ENCODE measurements around the gene ABCD3.

DNA sequence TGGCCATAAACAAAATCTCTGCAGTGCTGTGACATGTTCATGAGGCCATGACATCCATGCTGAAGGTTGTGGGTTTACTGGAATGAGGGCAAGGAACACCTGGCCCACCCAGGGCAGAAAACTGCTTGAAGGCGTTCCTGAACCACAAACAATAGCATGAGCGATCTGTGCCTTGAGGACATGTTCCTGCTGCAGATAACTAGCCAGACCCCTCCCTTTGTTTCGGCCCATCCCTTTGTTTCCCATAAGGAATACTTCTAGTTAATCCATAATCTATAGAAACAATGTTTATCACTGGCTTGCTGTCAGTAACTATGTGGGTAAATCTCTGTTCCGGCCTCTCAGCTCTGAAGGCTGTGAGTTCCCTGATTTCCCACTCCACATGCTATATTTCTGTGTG lies 28.9 kb upstream of the ABCD3 start:
- TF ChIP-seq, protein P1, sequence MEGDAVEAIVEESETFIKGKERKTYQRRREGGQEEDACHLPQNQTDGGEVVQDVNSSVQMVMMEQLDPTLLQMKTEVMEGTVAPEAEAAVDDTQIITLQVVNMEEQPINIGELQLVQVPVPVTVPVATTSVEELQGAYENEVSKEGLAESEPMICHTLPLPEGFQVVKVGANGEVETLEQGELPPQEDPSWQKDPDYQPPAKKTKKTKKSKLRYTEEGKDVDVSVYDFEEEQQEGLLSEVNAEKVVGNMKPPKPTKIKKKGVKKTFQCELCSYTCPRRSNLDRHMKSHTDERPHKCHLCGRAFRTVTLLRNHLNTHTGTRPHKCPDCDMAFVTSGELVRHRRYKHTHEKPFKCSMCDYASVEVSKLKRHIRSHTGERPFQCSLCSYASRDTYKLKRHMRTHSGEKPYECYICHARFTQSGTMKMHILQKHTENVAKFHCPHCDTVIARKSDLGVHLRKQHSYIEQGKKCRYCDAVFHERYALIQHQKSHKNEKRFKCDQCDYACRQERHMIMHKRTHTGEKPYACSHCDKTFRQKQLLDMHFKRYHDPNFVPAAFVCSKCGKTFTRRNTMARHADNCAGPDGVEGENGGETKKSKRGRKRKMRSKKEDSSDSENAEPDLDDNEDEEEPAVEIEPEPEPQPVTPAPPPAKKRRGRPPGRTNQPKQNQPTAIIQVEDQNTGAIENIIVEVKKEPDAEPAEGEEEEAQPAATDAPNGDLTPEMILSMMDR (IDR thresholded peaks at IDR 0.05) = no peak
- TF ChIP-seq POLR2A (IDR thresholded peaks at IDR 0.05) = no peak
